Femur (tissue), 1 donor: Measurements from ENCODE around the gene LIN28B.

Experiments used
- DNase-seq: peaks from one replicate; pipeline ENCODE4 v3.0.0-alpha.2; 2017

Gene LIN28B

DNA sequence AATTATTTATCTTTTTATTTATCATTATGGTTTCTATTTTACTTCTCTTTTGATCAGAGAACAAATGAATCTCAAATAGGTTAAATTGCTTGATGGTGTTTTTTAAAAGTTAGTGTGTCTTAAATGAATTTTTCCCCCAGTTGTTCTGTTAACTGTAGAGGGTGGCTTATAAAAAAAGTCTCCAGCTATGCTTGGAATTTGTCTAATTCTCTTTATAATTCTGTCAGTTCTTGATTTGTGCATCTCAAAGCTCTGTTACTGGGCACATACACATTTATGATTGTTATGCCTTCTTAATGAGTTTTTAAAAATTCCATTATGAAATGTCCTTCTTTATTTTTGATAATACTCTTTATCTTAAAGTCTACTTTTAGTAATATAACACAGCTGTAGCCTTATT lies 58.0 kb downstream of the LIN28B start:
- no peak for DNase-seq

DNA sequence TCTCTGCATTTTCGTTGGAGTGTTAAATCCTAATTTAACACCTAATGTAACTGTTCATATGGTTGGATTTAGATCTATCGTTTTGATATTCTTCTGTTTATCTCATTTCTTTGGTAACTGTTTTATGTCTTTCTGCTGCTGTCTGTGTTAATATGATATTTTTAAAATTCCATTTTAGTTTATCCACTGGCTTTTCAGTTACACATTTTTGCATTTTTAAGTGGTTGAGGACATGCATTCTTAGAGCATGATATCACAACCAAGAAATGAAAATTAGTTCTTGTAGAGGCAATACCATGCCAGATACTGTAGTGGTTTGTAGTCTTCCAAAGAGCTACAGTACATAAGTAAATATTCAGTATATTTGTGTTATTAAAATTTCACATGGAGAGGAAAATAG lies 58.6 kb downstream of the LIN28B start:
- DNase-seq: no peak

DNA sequence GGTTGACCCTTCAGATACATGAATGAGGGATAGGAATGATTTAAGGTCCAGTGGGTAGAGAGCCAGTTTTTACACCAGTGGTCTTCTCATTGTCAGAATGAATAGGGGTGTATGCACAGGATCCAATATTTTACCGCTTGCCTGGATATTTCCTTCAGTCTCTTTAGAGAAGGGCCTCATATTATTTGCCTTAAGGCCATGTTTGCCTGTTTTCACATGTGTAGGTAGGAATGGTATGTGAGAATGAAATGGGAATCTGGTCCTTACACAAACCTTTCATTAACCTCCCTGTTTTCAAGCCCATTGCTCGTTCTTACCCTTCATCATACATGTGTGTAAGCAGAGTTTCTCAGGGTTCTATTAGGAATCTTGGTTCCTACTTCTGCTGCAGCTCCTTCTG lies 62.4 kb downstream of the LIN28B start:
- no peak for DNase-seq

GRCh38 chr6:105021399-105021798 lies 64.5 kb downstream of the LIN28B start:
- no peak for DNase-seq

- DNase-seq: no peak
These were observed 65.5 kb downstream of the LIN28B start for GRCh38 chr6:105022416-105022815.

DNA sequence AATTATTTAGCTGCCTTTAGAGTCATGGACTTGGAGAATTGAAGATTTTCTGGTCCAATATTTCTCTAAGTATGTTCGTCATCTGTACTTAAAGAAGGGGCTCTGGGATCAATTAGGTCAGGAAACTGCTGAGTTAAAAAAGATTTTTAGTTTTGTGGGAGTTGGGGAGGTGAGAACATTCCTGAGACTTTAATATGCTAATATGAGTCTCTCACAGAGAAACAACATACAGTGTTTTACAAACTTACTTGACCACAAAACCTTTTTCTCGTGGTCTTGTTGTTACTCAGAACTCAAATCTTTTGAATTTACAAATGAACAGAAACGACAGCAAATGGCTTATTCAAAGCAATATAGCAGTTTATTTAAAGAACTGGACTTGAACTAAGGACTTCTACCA lies 67.9 kb downstream of the LIN28B start:
- no peak for DNase-seq

DNA sequence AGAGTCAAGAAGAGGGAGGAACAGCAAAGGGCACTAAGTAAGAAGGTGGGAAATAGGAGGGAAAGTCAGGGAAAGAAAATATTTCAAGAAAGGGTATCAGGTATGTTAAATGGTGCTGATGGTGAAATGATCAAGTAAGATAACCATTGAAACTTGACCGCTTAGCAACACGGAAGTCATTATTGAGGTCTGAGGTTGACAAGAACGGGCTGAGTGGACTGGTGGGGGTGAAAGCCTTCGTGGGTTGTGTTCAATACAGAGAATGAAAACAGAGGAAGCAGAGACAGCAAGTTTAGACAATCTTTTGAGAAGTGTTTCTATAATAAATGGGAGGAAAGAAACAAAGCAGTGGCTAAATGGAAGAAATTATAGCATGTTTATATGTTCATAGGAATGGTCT lies 72.0 kb downstream of the LIN28B start:
- DNase-seq: no peak

GRCh38 chr6:105029581-105029980 lies 72.7 kb downstream of the LIN28B start:
- DNase-seq: no peak

GRCh38 chr6:105034470-105034869 lies 77.6 kb downstream of the LIN28B start:
- no peak for DNase-seq

- no peak for DNase-seq
These were observed 78.4 kb downstream of the LIN28B start for GRCh38 chr6:105035299-105035698.

- DNase-seq: no peak
These were observed 79.4 kb downstream of the LIN28B start for GRCh38 chr6:105036351-105036750.

DNA sequence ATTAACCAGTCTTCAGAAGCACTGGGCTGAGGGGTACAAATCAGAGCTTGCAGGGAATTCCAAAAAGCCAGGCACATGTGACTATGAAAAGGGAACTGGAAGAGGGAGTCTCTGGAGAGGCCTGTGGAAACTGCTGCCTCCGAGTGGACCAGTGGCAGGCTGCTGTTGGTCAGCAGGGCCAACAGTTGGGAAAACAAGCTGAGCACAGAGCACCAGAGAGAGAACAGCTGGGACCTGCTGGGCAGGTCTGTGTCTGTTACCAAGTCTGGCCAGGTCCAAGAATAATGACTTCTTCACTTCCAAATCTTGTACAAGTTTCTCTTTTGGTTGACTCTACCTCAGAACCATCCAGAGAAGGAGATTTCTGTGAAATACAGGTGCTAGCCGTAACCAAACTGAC lies 81.4 kb downstream of the LIN28B start:
- DNase-seq: no peak

DNA sequence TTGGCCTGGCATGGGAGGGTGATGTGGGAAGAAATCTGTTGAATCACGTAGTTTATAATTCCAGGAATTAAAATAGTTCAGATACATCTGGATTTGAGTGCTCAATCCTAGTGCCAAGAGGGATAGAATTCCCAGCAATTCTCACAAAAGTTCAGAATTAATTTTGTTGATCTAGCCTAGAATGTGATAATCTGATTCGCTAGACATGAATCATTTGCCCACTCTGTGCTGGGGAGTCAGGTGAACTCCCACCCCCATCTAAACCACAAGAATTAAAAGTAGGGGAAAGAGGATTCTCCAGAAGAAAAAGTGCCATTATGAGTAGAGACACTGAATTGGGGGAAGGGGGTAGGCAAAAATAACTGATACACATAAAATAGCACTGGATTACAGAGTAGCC lies 85.0 kb downstream of the LIN28B start:
- DNase-seq: no peak

- DNase-seq: no peak
These were observed 85.7 kb downstream of the LIN28B start for GRCh38 chr6:105042648-105043047.

GRCh38 chr6:105043979-105044378 lies 87.1 kb downstream of the LIN28B start:
- no peak for DNase-seq

GRCh38 chr6:105045526-105045925 lies 88.6 kb downstream of the LIN28B start:
- no peak for DNase-seq

GRCh38 chr6:105051941-105052471 lies 95.1 kb downstream of the LIN28B start:
- no peak for DNase-seq

DNA sequence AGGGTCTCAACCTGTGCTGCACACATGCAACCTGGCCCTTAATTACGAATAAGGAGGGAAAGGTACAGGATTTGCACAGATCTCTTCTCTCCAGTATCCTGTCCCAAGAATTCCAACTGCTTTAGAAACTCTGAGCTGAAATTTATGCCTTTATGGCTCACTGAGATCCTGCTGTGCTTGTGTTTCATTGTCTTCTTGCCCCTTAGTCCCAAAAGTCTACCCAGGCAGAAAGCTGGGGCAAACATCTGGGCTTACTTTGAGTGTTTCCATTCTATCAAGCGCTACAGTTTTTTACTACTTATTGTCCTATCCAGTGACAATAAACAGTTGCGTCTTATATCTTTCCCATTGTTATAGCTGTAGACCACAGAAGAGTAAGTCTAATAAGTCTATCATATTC lies 99.7 kb downstream of the LIN28B start:
- no peak for DNase-seq

GRCh38 chr6:105057160-105057559 lies 100.3 kb downstream of the LIN28B start:
- DNase-seq: no peak

DNA sequence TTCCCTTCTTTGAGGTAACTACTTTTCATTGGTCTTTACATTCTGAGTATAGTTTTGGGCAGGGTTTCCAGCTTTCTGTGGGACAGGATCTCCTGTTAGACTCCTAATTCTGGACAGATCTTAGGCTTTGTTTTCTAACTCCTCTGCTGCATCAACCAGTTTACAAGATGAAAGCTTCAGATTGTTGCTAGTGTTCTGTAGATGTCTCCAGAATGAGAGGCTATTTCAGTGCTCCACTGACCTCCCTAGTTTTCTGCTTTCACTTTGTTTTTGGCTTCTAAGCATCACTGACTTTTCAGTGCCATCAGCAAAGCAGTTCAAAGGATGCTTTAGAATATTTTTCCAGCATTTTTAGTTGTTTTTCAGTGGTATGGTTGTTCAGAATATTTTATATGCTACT lies 101.4 kb downstream of the LIN28B start:
- DNase-seq: no peak

- no peak for DNase-seq
These were observed 101.9 kb downstream of the LIN28B start for GRCh38 chr6:105058846-105059245.

DNA sequence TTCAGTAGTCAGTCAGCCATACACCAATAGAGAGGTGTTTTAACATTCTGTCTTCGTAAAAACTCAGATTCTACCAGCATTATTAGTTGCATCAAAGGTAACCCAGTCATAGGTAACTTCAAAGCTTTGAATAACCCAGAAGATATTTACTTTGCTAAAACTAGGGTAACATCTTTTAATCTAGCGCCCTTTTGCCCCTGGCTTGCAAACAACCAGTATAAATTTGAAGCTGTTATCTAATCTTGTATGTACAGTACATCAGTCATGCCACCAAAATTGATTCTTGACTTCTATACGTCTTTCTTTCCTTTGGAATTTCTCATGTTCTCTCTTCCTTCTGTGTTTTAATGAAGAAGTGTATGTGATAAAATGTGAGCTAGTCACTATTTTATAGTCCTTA lies 109.3 kb downstream of the LIN28B start:
- no peak for DNase-seq

DNA sequence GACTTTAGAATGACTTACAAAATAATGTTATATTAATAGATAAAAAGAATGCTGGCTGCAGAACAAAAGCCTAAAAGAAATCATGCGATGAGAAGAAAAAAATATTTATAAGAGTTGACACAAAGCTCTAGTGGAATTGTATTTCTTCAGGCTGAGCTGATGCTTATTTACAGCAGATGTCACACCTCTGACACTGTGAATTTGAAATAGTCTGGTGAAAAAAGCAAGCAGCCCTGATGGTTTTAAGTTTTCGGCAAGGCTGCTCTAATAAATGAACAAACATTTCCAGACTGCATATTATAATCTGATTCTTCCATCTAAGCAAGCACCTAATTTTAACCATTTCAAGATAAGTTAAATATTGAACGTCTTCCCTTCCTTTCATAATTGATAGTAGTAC lies 109.9 kb downstream of the LIN28B start:
- no peak for DNase-seq

GRCh38 chr6:105067329-105067728 lies 110.4 kb downstream of the LIN28B start:
- no peak for DNase-seq

GRCh38 chr6:105068407-105068806 lies 111.5 kb downstream of the LIN28B start:
- DNase-seq: no peak
